ENCODE data around the gene PPP1R13L.
"Not testable (repeated sequence)": the region's sequence is repeated elsewhere in the genome, so short reads cannot be mapped to it uniquely, and the experiment has no call there.

The PPP1R13L gene

GRCh38 chr19:45344621-45345505, 60.0 kb downstream of the PPP1R13L start:
- DNase-seq = no peak

DNA sequence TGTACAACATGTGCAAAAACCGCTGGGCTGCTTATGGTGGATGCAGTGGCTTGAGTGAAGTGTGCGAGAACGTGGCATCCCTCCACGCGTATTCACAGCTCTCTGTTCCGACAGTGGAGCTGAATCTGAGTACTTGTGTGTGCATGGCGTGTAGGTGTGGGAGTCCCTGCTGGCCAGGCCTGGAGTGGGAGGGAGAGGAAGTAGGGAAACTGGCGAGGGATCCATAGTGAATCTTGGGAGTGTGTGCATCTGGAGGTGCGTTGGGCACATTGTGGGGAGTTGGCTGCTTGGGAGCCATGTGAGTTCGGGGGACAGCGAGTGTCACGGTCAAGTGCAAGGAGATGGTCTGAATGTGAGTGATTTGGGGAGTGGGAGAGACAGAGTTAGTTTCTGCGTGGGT, 62.0 kb downstream of the PPP1R13L start:
- DNase-seq = no peak

- DNase-seq = no peak
Observed at GRCh38 chr19:45340899-45341453, 63.9 kb downstream of the PPP1R13L start.

- no peak for DNase-seq
Observed at GRCh38 chr19:45340232-45340898, 64.5 kb downstream of the PPP1R13L start, which contains the start of gene KLC3. KLC3 (plus strand) TSS chr19:45340750; CDS start chr19:45345542, 4,792 bp downstream.

- no peak for DNase-seq
Observed at GRCh38 chr19:45339629-45340028, 65.2 kb downstream of the PPP1R13L start.

DNA sequence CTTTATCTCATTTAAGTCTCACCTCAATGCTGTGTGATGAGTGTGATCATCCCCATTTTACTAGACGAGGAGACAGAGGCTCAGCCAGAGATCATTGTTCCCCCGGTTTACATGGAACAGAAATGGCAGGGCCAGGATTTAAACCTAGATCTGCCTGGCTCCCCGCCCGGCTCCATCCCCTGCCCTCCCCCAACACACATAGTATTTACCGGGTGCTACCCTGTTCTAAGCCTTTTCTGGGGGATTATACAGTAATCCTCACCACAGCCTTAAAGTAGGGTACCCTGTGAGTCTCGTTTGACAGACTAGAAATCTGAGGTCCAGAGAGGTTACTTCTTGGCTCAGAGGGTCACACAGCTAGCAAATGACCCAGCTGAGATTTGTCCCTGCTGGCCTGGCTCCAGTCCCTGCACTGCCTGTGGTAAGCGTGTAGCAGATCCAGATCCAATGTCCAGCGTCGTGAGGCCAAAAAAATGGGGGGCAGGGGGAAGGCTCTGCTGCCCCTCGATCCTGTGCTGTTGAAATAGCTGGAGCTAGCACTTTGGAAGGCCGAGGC, 68.1 kb downstream of the PPP1R13L start:
- DNase-seq = no peak

GRCh38 chr19:45334881-45335280, 70.0 kb downstream of the PPP1R13L start:
- DNase-seq = not testable (repeated sequence)

- DNase-seq = no peak
Observed at GRCh38 chr19:45333609-45334303, 71.1 kb downstream of the PPP1R13L start.

DNA sequence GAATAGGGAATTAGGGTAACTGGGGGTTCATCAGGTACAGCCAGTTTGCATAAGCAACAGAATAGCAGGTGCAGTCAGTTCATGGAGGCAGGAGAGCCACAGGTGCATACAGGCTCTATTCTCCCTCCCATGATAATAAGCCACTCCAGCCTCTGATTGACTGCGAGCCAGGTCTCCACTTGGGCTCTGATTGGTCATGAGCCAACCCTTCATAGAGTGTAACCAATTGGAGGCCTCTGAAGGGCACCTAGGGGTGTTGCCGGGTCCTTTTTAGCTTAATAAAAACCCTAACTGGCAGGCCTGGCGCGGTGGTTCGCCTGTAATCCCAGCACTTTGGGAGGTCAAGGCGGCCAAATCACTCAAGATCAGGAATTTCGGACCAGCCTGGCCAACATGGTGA, 73.5 kb downstream of the PPP1R13L start:
- no peak for DNase-seq

Data from NCI-H1694 (cell line).